CD8-positive, alpha-beta memory T cell (primary cell): ENCODE data around the gene PNCK. TPM values are rescaled to one million over a fixed set of nuclear protein-coding genes. Genes with fewer than 3 reads are reported as not detected.
A peak's percentile ranks its signal among the peaks of the same experiment; 100 is the strongest.

ENCODE experiments used
- CTCF ChIA-PET: fragments of 350-600 bp; sonication (Branson Sonifier 250); formaldehyde crosslinking; loops from one replicate; lab custom pipeline; 2021; ENCODE audit warnings: antibody characterized with exemption; lab: Charles Lee
- POLR2A ChIA-PET: fragments of 350-600 bp; sonication (Branson Sonifier 250); formaldehyde crosslinking; loops from one replicate; lab custom pipeline; 2021; ENCODE audit warnings: antibody characterized with exemption; lab: Charles Lee
- DNase-seq, 5 donors: peaks; one replicate each; pipeline versions ENCODE4 v3.0.0 to v3.0.0-alpha.2; 2020 to 2022; ENCODE audit warnings: mixed read lengths in 1 of 5
- H3K27ac ChIP-seq: one replicate; pipeline ENCODE4 v1.7.0; 2013; ENCODE audit warnings: low read depth, mild to moderate bottlenecking, low read length, moderate library complexity
- H3K27me3 ChIP-seq: 2 replicates; pipeline ENCODE4 v1.7.0; 2013; ENCODE audit warnings: low read length, mild to moderate bottlenecking; ENCODE audit not compliant: insufficient read depth, poor library complexity, severe bottlenecking
- H3K36me3 ChIP-seq: 2 replicates; pipeline ENCODE4 v1.7.0; 2013; ENCODE audit warnings: mild to moderate bottlenecking, low read length, moderate library complexity; ENCODE audit not compliant: insufficient read depth
- H3K4me1 ChIP-seq: 2 replicates; pipeline ENCODE4 v1.7.0; 2013; ENCODE audit warnings: mild to moderate bottlenecking, low read length, moderate library complexity; ENCODE audit not compliant: insufficient read depth
- H3K4me3 ChIP-seq: 2 replicates; pipeline ENCODE4 v1.7.0; 2013; ENCODE audit warnings: mild to moderate bottlenecking, low read length
- H3K9me3 ChIP-seq: 2 replicates; pipeline ENCODE4 v1.7.0; 2013; ENCODE audit warnings: mild to moderate bottlenecking, low read length
- H3K27ac Mint-ChIP-seq, 8 donors: one replicate each; pipeline ENCODE4 v1.8.0; 2020 to 2021; ENCODE audit warnings: mixed read lengths in 8 of 8, mild to moderate bottlenecking in 6 of 8, inconsistent platforms in 3 of 8, moderate library complexity in 3 of 8
- H3K27me3 Mint-ChIP-seq, 2 donors: one replicate each; pipeline ENCODE4 v1.8.0; 2020 to 2021; ENCODE audit warnings: mixed read lengths in 2 of 2, mild to moderate bottlenecking in 1 of 2, moderate library complexity in 1 of 2
- H3K36me3 Mint-ChIP-seq, 3 donors: one replicate each; pipeline ENCODE4 v1.8.0; 2020 to 2021; ENCODE audit warnings: mixed read lengths in 3 of 3, inconsistent platforms in 1 of 3, mild to moderate bottlenecking in 1 of 3
- H3K4me1 Mint-ChIP-seq, 3 donors: one replicate each; pipeline ENCODE4 v1.8.0; 2020 to 2021; ENCODE audit warnings: mixed read lengths in 3 of 3, inconsistent platforms in 1 of 3, mild to moderate bottlenecking in 1 of 3
- H3K4me3 Mint-ChIP-seq, 7 donors: one replicate each; pipeline ENCODE4 v1.8.0; 2020 to 2021; ENCODE audit warnings: mixed read lengths in 7 of 7, mild to moderate bottlenecking in 6 of 7, moderate library complexity in 4 of 7, inconsistent platforms in 2 of 7
- H3K9me3 Mint-ChIP-seq, 5 donors: one replicate each; pipeline ENCODE4 v1.8.0; 2020 to 2022; ENCODE audit warnings: mixed read lengths in 5 of 5, mild to moderate bottlenecking in 3 of 5, moderate library complexity in 2 of 5, inconsistent platforms in 1 of 5
- polyA plus RNA-seq: library from polyadenylated mRNA; unstranded; fragments of 300-500 nt; fragmentation: Illumina TruSeq; gene quantifications from one replicate; pipeline ENCODE4 v1.2.3, GENCODE V29; 2021
- total RNA-seq, 2 experiments: library from RNA; stranded (reverse); gene quantifications; one replicate each; pipeline ENCODE4 v1.2.3, GENCODE V29; 2021

PNCK gene
- total and polyA plus RNA-seq, 3 experiments from 2014 or later: not detected

DNA sequence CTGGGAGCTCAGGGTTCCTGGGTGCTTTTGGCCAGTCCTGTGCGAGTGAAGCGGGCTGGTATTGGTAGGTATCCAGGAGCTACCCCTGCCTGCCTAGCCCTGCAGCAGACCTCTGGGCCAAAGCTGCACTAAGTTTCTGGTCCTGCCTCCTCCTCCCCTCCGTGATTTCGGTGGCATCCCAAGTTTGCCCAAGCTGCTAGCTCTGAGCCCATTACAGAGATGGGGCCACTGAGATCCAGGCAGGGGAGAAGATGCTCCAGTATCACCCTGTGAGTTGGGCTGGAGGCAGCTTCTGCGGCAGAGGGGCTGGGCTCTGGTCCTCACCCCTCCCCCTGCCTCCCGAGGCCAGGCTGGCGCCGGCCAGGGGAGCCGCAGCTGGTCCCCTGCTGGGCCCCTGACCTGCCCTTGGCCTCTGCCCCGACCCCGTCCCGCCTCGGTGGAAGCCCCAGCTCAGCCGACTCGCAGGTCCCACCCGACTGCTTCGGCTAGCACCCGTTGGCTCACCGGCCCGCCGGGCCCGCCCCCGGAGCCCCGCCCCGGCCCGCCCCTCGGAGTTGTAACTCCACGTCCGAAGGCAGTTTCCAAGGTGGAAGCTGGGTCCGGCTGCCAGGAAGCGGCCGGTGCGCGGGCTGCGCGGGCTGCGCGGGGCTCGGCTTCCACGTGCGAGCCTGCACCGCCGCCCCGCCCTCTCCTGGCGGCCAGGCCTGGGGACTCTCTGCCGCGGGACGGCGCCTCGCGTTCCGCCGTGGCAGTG, 26.8 kb downstream of the PNCK start, which contains the start of gene DUSP9:
TSS of gene DUSP9 (plus strand) at position 584 of the 754 bp plus-strand sequence. CDS start 751 bp downstream, outside the sequence.
- H3K36me3 Mint-ChIP-seq: no peaks in the 10 kb centered on the region

DNA sequence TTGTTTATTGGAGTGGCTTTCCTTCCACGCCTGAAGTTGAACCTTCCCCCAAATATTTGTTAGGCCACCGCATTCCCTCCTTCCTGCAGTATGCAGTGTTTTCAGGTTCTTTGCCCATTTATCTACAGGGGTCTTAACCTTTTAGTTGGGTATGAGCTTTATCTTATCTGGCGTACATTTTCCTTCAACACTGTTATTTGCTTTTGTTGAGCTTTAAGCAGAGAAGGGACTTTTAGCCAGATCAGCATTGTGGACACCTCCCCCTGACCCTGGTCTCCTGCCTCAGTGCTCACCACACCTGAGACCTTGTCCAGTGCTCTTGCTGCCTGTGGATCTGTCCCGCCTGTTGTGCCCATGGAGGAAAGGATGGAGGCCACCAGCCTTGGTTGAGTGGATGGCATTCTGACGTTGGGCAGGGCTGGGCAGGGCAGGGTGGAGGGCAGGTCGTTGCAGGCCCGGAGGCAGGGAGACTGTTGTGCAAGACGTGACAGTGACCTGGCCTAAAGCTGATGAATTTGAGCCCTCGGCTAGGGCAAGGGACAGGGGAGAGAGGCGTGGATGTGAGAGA, 27.6 kb downstream of the PNCK start:
- Mint-ChIP-seq H3K27me3 (peaks cover 18 to 25% of the 10 kb centered on the region in 2 donors), H3K9me3 (no peaks in the 10 kb centered on the region), H3K4me1 (peaks cover 3 to 10% (median 9%) of the 10 kb centered on the region in 3 donors), H3K4me3 (peak overlapping the region in 2 of 7 donors; percentile 42 to 72), H3K36me3 (no peaks in the 10 kb centered on the region), H3K27ac (no peak overlapping the region)
- Histone ChIP-seq H3K4me3 (no peak overlapping the region), H3K4me1 (no peaks in the 10 kb centered on the region), H3K36me3 (no peaks in the 10 kb centered on the region), H3K27ac (no peak overlapping the region), H3K9me3 (no peaks in the 10 kb centered on the region), H3K27me3 (no peaks in the 10 kb centered on the region)
- ChIA-PET CTCF (interaction anchor here (0.6 to 1.5 kb wide), 4 partner anchors 20 to 37 kb away, joined by 3 to 4 read pairs (median 3); no protein-coding TSS in a partner anchor), POLR2A (no interaction called here)
- no peak for DNase-seq

More for the DNA sequence above, 26.8 kb downstream of the PNCK start, which contains the start of gene DUSP9:
- DNase-seq: no peak
- Histone ChIP-seq H3K36me3 (no peaks in the 10 kb centered on the region), H3K9me3 (no peaks in the 10 kb centered on the region), H3K27me3 (no peaks in the 10 kb centered on the region), H3K4me1 (no peaks in the 10 kb centered on the region), H3K4me3 (no peak within 1 kb of the TSS), H3K27ac (no peak within 1 kb of the TSS)
- no peak within 1 kb of the TSS for H3K27ac Mint-ChIP-seq
- H3K9me3 Mint-ChIP-seq: no peaks in the 10 kb centered on the region
- H3K4me1 Mint-ChIP-seq: peaks cover 0 to 6% (median 5%) of the 10 kb centered on the region in 3 donors
- ChIA-PET CTCF (interaction anchor here (0.6 to 2.0 kb wide), 4 partner anchors 11 to 37 kb away, joined by 3 to 5 read pairs (median 4); no protein-coding TSS in a partner anchor), POLR2A (no interaction called here)
- peaks cover 14 to 19% of the 10 kb centered on the region in 2 donors for H3K27me3 Mint-ChIP-seq
- H3K4me3 Mint-ChIP-seq: peak within 1 kb of the TSS in 5 of 7 donors; percentile 23 to 72 (median 34)

DNA sequence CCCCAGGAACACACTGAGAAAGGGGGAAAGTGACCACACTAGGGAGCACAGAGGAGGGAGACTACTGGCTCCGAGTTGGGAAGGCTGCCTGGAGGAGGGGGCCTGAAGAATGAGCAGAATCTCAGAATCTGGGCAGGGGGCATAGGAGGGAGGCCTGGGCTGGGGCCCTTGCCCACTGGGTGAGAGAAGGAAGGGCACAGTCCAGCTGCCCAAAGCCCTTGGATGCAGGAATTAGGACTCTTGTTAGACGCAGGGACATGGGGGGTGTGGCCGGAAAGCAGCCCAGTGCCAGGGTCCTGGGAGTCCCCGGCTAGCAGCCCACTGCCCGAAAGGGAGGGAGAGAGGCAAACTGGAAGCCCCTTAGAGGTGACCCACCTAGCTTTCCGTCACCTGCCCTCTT, 28.5 kb downstream of the PNCK start:
- CTCF ChIA-PET: interaction anchor here (0.7 kb wide), 1 partner anchor 22 kb away, joined by 3 read pairs; no protein-coding TSS in a partner anchor
- POLR2A ChIA-PET: no interaction called here
- H3K36me3 Mint-ChIP-seq: no peaks in the 10 kb centered on the region
- H3K27ac Mint-ChIP-seq: no peak overlapping the region
- no peaks in the 10 kb centered on the region for H3K9me3 ChIP-seq
- no peak for DNase-seq
- no peaks in the 10 kb centered on the region for H3K9me3 Mint-ChIP-seq
- no peaks in the 10 kb centered on the region for H3K36me3 ChIP-seq
- H3K4me3 ChIP-seq: no peak overlapping the region
- H3K27me3 Mint-ChIP-seq: peaks cover 18 to 28% of the 10 kb centered on the region in 2 donors
- no peak overlapping the region for H3K27ac ChIP-seq
- H3K27me3 ChIP-seq: no peaks in the 10 kb centered on the region
- no peaks in the 10 kb centered on the region for H3K4me1 ChIP-seq
- peak overlapping the region in 1 of 7 donors; percentile 32 for H3K4me3 Mint-ChIP-seq
- peaks cover 5 to 10% (median 9%) of the 10 kb centered on the region in 3 donors for H3K4me1 Mint-ChIP-seq

DNA sequence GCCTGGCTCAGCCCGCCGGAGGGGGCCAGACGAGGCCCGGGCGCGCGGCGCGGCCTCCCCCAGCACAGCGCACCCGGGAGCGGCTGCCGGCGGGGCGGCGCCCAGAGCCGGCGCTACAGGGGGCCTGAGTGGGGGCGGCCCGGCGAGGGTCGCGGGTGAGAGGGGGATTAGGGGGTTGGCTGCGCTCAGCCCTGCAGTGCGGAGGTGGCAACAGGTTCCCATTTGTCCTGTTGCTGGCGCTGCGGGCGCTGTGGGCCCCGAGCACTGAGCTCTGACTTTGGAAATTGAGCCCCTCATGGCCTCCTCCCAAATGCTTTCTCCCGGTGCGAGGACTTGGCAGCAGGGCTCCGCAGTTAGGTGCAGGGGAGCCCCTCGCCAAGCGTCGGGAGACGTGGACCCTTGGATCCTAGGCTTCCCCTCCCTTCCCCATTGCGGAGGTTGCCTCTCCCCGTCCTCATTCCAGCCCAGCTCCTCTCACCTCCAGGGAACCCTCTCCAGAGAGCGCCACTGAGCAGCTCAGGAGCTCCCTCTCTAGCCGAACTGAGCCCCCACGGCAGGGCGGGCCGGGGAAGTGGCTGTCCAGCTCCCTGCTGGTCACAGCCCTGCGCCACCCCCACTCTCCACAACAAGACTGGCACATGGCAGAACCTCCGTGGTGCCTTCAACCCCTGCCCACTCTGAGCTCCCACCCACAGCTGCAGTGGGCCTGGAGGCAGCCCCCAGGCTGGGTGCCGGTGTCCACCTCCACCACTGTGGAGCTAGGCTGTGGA, 29.1 kb downstream of the PNCK start:
- Mint-ChIP-seq H3K9me3 (no peaks in the 10 kb centered on the region), H3K4me1 (peaks cover 5 to 10% (median 9%) of the 10 kb centered on the region in 3 donors), H3K27ac (peak overlapping the region in 1 of 8 donors; percentile 72), H3K36me3 (no peaks in the 10 kb centered on the region), H3K27me3 (peaks cover 18 to 28% of the 10 kb centered on the region in 2 donors), H3K4me3 (no peak overlapping the region)
- no peaks in the 10 kb centered on the region for H3K9me3 ChIP-seq
- ChIA-PET CTCF (interaction anchor here (1.3 kb wide), 1 partner anchor 22 kb away, joined by 3 read pairs; no protein-coding TSS in a partner anchor), POLR2A (no interaction called here)
- no peak overlapping the region for H3K4me3 ChIP-seq
- no peak for DNase-seq
- no peaks in the 10 kb centered on the region for H3K4me1 ChIP-seq
- H3K27me3 ChIP-seq: no peaks in the 10 kb centered on the region
- no peaks in the 10 kb centered on the region for H3K36me3 ChIP-seq
- no peak overlapping the region for H3K27ac ChIP-seq

DNA sequence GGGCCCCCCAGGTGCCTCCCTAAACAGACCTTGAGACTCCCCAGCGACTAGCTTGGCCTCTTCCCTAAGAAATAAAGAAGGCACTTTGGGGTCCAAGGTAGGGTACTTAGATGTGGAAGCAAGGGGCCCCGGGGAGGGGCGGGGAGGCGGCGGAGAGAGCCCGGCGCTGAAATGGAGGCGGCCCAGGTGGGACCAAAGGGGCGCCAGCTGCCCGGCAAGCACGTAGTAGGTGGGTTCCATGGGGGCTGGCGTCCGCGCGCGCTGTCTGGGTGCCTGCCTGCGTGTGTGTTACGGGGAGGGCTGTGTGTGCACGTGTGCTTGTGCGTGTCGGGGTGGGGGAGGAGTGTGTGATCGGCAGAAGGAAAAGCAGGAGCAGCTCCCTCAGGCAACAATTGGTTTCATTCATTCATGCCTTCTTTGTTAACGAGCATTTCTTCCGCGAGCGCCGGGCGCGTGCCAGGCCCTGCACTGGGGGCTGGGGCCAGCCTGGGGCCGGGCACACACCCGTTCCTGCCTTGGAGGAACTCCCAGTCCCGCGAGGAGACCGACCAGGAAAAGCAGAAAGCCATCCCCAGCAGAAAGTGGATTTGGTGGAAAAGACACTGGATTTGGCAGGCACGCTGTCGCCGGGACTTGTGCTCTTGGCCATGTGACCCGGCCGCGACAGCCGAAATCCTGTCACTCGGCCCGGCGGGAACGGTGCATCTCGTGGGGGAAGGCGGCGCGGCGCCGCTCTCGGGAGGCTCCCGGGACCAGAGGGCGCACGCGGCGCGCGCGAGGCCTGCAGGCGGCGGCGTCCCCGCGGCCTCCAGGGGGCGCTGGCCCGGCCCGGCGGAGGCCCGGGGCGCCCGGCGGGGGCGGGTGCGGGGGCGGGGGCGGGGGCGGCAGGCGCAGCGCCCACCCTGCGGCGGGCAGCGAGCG, 29.9 kb downstream of the PNCK start:
- Mint-ChIP-seq H3K36me3 (no peaks in the 10 kb centered on the region), H3K27ac (no peak overlapping the region), H3K4me1 (peaks cover 5 to 10% (median 9%) of the 10 kb centered on the region in 3 donors), H3K9me3 (no peaks in the 10 kb centered on the region), H3K4me3 (peak overlapping the region in 3 of 7 donors; percentile 17 to 69 (median 41)), H3K27me3 (peaks cover 18 to 28% of the 10 kb centered on the region in 2 donors)
- ChIA-PET POLR2A (interaction anchor here (0.5 kb wide), 1 partner anchor 19 kb away, joined by 3 read pairs; no protein-coding TSS in a partner anchor), CTCF (interaction anchor here (0.8 to 1.3 kb wide), 2 partner anchors 23 to 105 kb away, joined by 3 read pairs; no protein-coding TSS in a partner anchor)
- Histone ChIP-seq H3K4me3 (no peak overlapping the region), H3K9me3 (no peaks in the 10 kb centered on the region), H3K27me3 (no peaks in the 10 kb centered on the region), H3K27ac (no peak overlapping the region), H3K4me1 (no peaks in the 10 kb centered on the region), H3K36me3 (no peaks in the 10 kb centered on the region)
- no peak for DNase-seq

DNA sequence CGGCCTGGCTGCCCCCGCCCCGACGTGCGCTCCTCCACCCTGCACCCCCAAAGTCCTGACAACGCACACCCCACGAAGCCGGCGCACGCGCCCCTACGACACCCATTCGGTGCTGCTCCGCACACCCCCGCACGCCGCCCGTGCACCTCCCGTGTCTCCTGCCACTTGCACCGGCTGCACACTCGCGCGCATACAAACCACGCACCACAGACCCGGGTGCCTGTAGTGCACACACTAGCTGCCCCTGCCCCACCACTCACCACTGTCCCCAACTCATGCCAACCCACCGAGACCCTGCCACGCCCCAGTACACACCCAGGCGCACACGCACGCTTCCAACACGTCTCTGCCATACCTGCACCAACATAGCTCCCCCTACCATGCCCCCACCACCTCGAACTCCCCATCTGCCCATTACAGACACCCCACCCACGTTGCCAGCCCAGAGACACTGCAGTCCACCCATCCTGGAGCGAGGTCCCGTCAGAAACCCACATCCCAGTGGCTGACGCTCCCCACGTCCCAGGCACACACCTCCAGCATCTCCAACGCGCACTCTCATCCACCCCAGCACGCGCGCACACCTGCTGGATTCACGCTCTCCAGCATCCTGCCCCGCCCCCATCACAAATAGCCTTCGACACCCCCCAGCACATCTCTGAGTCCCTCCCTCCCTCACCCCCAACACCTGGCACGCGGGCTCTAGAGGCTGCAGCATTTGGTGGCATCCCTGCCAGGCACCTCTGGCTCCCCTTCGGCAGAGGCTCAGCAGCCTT, 30.8 kb downstream of the PNCK start:
- Mint-ChIP-seq H3K36me3 (no peaks in the 10 kb centered on the region), H3K27me3 (peaks cover 18 to 28% of the 10 kb centered on the region in 2 donors), H3K27ac (peak overlapping the region in 1 of 8 donors; percentile 46), H3K9me3 (no peaks in the 10 kb centered on the region), H3K4me3 (peak overlapping the region in 4 of 7 donors; percentile 28 to 54 (median 34)), H3K4me1 (peaks cover 5 to 10% (median 9%) of the 10 kb centered on the region in 3 donors)
- no peak overlapping the region for H3K4me3 ChIP-seq
- no peak overlapping the region for H3K27ac ChIP-seq
- ChIA-PET CTCF (interaction anchor here (0.8 kb wide), 1 partner anchor 104 kb away, joined by 3 read pairs; no protein-coding TSS in a partner anchor), POLR2A (interaction anchor here (0.5 kb wide), 1 partner anchor 20 kb away, joined by 3 read pairs; no protein-coding TSS in a partner anchor)
- DNase-seq: no peak
- H3K27me3 ChIP-seq: no peaks in the 10 kb centered on the region
- H3K36me3 ChIP-seq: no peaks in the 10 kb centered on the region
- H3K9me3 ChIP-seq: no peaks in the 10 kb centered on the region
- H3K4me1 ChIP-seq: no peaks in the 10 kb centered on the region
